H54 (cell line): Measurements from ENCODE around the gene AUTS2.

Experiments used
- DNase-seq: peaks from one replicate; pipeline ENCODE4 v3.0.0; 2011; ENCODE audit warnings: low spot score, mixed read lengths; ENCODE audit not compliant: insufficient read length
- FAIRE-seq: peaks from 3 replicates; lab custom pipeline; 2011; peaks lifted over from hg19 to GRCh38; lab: Jason Lieb, UNC
- POLR2A ChIP-seq: IDR thresholded peaks from 2 replicates; pipeline ENCODE4 v1.6.1; 2011; ENCODE audit warnings: low read depth, mild to moderate bottlenecking, low read length

AUTS2 gene

DNA sequence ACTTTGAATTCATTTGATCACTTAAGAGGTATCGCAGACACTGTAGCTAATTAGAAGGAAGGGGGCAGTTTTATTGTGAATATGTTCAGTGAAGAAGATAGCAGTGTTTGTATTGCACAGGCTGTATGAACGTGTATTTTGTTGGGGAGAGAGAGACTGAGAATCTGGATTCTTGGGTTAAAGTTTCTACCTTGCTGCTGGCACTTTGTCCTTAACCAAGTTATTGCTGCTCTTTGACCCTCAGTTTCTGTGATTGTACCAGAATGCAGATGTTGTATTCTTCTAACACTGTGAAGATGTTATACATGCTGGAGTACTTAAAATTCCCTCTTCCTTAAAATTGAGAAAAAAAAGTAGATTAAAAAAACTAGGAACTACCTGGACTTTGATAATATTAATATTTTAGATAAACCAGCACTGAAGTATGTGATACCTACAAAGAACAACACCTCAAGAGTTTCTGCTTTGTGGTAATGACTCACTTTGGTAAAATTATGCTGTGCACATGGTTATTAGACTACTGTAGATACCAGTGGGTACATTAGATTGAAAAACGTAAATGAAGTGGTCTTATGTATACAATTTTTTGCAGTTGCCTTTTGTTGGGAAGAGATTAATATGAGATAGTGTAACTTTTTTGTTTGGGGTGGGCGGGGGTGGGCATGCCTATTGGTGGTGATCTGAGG, 321.3 kb downstream of the AUTS2 start:
- no peak for FAIRE-seq
- no peak for DNase-seq
- TF ChIP-seq POLR2A: no peak

DNA sequence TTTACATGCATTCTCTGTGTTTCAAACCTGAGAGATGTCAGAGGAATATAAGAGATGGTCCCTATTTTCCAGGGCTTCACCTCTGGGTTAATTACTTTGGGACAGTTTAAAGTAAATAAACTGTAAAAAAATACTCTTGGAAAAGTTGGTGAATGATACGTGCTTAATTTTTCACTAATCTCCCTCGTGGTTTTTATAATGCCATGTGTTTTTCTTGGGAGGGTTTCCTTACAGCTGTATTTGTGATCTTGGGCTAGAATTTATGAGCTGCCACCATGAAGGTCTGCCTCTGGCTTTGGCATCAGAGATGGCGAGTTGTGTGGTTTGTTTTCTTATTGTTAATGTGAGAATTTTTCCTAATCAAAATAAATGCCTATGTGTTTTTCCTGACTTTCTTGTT, 322.5 kb downstream of the AUTS2 start:
- TF ChIP-seq POLR2A: no peak
- FAIRE-seq: no peak
- no peak for DNase-seq

DNA sequence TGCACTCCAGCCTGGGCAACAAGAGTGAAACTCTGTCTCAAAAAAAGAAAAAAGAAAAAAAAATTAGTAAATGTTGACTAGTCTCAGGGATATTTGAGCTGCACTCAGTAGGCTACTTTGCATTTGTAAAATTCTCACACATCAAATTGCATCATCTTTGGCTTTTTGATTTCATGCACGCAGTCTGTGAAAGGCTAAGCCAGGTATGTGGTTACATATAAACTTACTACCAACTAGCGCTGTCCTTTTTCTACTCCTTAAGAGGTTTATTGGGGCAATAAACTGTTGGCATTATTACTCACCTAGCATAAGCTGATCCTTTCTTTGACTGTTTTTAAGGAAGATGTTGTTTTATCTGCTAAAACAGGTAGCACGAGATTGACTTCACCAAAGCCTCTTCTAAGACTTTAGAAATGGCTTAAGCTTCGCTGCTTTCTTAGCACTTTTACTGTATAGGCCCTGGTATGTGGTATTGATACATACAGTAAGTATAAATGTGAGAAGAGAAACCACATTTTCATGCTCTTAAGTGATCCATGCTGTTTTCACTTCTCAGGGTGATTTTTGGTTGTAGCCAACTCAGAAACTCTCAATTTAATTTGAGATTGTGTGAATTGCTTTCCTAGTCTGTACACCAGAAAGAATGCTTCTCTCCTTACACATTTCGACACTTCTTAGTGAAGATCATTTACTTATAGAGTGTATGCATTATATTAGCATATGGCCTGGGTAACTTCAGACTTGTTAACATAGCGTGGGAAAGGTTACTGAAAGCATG, 323.9 kb downstream of the AUTS2 start:
- FAIRE-seq: no peak
- no peak for TF ChIP-seq POLR2A
- no peak for DNase-seq

DNA sequence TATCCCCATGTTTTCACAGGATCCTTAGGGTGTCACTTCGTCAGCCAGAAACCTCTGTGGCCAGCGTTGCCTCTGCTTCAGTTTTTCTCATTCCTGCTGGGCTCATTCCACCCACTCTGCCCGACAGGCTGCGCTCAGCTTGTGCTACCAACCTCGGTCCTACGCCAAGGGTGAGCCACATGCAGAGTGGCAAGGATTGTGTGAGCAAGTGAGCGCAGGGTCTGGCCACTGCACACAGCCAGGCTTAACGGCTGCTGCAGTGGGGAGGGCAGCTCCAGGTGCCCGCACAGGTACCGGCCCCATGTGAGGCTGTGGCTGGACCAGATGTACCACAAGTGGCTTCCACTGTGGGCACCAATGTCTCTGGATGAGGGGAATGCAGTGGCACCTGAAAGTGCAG, 329.2 kb downstream of the AUTS2 start:
- no peak for TF ChIP-seq POLR2A
- DNase-seq (no peak), FAIRE-seq (no peak)

DNA sequence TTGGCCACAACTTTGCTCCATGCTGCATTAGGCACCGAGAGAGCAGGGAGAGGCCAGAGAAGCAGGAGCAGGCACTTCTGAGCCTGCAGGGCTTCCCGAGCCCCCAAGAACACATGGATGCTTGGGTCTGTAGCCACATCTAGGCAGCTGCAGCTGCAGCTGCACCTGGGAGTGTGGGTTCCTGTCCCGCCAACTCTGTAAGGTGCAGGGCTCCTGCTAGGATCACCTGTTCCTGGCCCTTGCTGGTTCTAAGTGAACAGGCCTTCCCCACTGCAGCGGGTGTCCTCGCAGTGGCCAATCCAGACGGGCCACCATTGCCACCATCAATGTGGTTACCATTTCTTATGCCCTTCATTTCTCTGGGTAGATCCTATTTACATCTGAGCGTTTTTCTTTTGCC, 330.3 kb downstream of the AUTS2 start:
- TF ChIP-seq POLR2A: no peak
- no peak for DNase-seq
- FAIRE-seq: no peak

DNA sequence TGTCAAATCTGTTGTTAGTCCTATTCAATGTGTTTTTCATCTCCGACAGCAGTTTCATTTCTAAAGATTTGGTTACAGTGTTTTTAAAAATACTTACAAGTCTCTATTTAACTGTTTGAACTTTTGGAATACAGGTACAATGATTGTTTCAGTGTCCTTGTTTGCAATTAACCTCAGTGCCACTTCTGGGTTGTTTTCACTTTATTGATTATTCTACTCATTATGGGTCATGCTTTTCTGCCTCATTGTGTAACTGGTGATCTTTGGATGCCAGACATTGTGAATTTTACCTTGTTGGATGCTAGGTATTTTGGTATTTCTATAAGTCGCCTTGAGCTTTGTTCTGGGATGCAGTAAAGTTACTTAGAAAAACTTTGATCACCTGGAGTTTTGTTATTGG, 331.3 kb downstream of the AUTS2 start:
- DNase-seq (no peak), FAIRE-seq (no peak)
- no peak for TF ChIP-seq POLR2A

DNA sequence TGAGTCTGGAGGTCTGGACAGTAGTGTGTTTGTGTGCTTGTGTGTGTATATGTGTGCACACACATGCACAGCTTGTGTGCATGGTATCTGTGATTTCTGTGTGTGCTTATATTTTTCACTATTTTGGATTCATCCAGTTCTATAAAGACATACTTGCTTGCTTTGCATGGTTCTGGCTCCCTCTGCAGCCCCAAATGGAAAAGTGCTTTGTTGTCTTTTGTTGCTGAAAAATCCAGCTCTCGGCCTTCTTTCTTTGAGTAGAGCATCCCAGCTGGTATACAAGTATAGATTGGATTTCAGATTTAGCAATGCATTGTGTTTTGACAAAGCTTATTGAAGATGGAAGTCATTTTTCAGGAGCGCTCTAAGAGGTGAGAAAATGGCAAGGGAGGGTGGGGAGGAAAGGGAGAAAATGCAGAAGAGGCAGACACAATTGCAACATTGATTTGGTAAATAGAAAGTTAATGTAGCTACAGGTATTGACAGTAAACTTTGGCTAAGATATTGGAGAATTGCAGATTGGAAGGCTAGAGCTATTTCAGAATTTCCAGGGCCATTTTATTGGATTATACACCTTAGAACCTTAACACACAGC, 333.9 kb downstream of the AUTS2 start:
- DNase-seq (no peak), FAIRE-seq (no peak)
- no peak for TF ChIP-seq POLR2A

DNA sequence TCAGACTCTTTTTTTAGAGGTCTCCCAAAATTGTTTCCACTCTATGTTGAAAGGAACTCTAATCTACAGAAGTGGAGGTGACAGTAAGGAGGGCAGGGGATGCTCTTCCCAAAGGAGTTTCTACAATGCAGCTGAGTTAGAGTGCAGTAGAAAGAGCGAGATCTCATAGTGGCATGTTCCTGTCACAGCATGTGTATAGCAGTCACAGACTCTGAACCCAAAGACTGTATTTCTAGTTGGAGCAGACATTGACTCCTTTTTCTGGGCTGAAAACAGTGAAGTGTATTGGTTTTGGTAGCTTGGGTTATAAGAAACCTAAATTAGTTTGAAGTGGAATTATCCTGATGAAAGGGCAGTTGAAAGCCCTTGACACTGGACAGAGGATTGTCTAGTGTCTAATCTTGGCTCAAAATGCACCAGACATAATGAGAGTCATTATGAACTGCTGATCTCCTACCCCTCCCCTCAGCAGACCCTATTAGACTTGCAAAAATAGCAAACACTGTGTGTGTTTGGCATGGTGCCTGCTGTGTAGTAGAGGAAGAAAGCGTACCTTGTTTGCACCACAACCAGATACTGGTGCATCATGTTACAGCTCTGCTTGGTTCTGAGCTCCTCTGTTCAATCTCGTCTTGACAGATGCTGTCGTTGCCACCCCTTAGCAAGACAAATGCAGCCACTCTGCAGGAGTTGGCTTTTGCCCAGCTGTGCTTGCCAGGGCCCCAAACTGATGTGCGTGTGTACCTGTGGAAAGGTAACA, 336.0 kb downstream of the AUTS2 start:
- DNase-seq (no peak), FAIRE-seq (no peak)
- TF ChIP-seq POLR2A: no peak

DNA sequence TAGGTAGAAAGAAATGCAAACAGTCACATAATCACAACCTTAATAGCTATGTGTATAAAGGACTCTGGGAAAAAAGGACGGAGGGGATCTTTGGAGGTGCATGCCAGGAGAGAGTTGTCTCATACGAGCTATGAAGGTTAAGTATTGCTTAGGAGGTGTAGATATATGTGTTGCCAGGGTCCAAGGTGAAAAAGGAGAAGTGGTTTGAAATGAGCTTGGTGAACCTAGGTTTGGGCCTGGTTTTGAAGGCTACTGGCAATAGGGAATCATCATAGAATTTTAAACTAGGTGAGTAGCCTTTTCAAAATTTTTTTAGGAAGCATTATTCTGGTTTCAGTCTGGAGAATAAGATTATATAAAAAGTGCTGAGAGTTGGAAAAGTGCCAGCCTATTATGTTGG, 336.8 kb downstream of the AUTS2 start:
- no peak for TF ChIP-seq POLR2A
- DNase-seq (no peak), FAIRE-seq (no peak)

DNA sequence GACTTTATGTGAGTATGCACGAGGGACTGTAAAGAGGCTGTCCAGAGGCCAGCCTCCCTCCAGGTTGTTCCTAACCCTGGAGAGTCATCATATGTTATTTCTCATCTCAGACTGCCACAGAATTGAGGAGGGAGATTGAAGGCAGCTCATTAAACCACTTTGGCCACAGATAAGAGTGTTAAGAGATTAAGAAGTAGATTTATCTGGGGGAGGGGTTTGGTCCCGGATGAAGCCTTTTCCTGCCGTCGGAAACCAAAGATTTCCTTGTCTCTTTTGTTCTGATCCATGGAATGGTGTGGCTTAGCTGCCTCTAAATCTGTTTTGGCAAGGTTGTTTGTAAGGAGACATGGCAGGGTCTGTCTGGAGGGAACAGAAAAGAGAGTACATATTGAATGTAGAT, 338.8 kb downstream of the AUTS2 start:
- TF ChIP-seq POLR2A: no peak
- no peak for DNase-seq
- no peak for FAIRE-seq

DNA sequence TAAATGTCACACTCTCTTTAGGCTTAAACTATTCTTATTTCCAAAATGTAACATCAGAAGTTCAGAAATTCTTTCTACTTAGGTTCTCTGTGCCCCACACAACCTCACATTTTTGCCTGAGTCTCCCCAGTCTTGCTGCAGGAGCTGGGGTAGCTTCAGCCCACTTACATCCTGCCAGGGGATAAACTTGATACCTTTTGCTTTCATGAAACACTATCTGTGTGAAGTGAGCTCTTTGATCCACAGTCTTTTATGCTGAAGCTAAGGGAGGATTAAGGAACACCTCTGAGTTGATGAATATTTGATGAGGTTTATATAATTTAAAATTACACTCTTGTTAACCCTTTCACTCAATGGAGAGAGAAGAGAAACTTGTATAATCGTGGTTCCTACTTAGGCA, 341.0 kb downstream of the AUTS2 start:
- DNase-seq: no peak
- no peak for FAIRE-seq
- no peak for TF ChIP-seq POLR2A

DNA sequence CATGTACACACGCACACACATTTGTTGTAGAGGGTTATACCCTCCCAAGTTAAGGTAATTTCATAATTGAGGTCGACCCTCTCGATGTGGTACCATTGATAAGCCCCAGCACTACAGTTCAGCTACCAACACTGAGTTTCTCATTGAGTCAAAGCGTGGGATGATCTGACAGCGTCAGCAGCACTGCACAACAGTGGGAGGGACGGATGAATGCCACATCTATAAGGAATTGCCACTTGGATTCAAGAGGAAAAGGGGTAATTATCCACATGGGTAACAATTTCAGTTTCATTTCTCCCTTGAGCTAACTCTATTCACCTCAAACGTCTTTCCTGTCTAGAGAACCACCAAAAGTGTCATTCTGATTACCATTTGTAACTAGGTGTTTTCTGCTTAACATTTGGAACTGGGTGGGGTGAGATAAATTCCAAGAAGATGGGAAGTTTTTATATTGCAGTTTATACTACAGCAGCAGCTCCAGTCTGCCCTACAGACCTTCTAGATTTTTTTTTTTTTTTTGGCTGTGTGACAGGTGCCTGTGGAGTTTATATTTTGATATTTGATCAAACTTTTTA, 342.9 kb downstream of the AUTS2 start:
- TF ChIP-seq POLR2A: no peak
- FAIRE-seq (no peak), DNase-seq (no peak)

DNA sequence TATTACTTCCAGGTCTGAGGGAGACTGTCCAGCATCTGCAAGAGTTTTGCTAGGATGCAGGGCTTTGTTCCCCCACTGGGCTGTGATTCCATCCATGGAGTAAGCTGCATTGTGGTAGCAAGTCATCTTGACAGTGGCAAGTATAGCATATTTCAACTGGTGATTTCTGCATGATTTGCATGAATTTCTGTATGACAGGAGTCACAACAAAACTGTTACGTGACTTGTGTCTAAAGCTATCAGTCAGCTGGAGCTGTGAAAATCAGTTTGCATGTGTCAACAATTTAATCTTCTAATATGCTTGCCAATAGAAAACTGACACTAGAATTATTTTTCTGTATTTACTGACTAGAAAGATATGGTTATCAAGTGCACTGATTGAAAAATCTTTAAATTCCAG, 344.3 kb downstream of the AUTS2 start:
- no peak for TF ChIP-seq POLR2A
- FAIRE-seq (no peak), DNase-seq (no peak)

DNA sequence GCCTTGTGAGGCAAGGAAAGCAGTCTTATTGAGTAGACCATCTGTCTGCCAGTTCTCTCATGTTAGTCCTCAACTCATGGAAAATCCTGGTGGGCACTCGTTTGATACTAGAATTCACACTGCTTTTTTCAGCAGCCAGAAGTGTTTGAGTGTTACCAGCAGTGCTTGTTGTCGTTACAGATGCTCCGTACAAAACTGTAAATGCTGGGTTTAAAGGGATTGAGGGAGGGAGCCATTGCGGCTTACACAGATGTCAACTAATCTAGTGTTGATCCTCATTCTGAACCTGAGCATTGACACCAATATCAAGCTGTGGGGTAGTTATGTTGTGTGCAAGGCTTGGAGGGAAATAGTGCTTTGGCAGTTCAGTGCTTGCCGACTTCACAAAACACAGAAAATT, 348.6 kb downstream of the AUTS2 start:
- TF ChIP-seq POLR2A: no peak
- no peak for DNase-seq
- FAIRE-seq: no peak

DNA sequence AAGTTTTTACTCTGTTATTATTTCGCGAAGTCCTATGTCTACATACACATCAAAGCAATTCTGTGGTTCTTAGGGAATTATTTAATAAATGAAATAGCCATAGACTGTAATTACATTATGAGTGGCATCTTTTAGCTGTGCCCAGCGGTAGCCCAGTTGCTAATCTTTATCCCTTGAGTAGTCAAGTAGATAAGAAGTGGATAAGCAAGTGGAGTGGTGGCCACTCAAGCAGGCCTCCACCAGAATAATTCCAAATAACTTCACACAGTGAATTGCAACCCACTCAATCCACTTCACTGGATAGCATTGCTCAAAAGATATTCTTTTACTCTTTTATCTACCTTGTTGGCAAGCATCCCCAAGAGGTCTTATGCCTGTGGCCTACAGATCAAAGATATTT, 349.7 kb downstream of the AUTS2 start:
- DNase-seq (no peak), FAIRE-seq (no peak)
- TF ChIP-seq POLR2A: no peak
